Measurements from ENCODE around the gene REG4.

Gene REG4

GRCh38 chr1:119771016-119771415 is 40.2 kb downstream of the REG4 start:
- no peak for DNase-seq (ENCODE audit: insufficient read length, low spot score)
- TF ChIP-seq, protein P1, sequence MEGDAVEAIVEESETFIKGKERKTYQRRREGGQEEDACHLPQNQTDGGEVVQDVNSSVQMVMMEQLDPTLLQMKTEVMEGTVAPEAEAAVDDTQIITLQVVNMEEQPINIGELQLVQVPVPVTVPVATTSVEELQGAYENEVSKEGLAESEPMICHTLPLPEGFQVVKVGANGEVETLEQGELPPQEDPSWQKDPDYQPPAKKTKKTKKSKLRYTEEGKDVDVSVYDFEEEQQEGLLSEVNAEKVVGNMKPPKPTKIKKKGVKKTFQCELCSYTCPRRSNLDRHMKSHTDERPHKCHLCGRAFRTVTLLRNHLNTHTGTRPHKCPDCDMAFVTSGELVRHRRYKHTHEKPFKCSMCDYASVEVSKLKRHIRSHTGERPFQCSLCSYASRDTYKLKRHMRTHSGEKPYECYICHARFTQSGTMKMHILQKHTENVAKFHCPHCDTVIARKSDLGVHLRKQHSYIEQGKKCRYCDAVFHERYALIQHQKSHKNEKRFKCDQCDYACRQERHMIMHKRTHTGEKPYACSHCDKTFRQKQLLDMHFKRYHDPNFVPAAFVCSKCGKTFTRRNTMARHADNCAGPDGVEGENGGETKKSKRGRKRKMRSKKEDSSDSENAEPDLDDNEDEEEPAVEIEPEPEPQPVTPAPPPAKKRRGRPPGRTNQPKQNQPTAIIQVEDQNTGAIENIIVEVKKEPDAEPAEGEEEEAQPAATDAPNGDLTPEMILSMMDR (IDR thresholded peaks at IDR 0.05; ENCODE audit: insufficient read depth, missing control alignments): no peak
- no peak for FAIRE-seq

DNA sequence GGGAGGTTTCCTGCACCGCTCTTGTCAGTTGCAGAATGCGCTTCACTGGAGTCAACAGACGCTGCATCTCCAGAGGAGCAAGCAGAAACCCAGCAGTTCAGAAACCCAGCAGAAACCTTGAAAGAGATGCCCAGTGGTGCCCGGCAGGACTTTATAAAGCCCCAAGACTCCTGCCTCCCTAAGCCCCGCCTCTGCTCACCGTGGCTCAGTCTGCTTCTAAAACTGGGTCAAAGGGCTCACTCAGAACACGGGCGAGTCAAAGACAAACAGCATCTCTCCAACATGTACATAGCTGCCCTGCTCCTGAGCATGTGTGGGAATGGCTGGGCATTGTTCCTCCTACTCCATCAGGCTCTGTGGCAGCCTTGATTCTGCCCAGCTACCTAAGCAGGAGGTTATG is 42.5 kb downstream of the REG4 start, which contains the start of gene HMGCS2:
Gene HMGCS2, minus strand, starts transcription at position 128 of the 400 bp plus-strand sequence. Its CDS starts 61 bp downstream, at position 67.
- TF ChIP-seq, protein P1 (IDR thresholded peaks at IDR 0.05; ENCODE audit: insufficient read depth, missing control alignments): no peak
- FAIRE-seq (no peak), DNase-seq (ENCODE audit: insufficient read length, low spot score) (no peak)

GRCh38 chr1:119767486-119767885 is 43.8 kb downstream of the REG4 start:
- DNase-seq (ENCODE audit: insufficient read length, low spot score): no peak
- TF ChIP-seq, protein P1 (IDR thresholded peaks at IDR 0.05; ENCODE audit: insufficient read depth, missing control alignments): no peak
- no peak for FAIRE-seq

DNA sequence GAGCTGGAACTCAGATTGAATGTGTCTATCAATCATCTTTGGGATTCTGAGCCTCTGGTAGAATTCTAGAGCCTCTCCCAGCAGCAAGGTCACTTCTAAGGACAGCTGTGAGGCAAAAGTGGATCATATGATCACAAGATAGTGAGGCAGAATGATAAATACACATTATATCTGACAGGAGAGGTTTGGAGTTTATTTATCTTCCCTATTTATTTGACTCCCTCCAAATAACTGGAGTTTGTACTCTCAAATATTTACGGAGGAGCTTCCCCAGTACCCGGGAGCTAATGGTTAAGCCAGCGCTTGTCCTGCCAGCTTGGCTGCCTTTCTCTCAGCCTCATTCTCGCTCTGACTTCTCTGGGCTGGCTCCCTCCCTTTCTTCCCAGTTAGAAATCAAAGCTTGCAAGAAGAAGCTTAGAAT is 44.9 kb downstream of the REG4 start:
- FAIRE-seq (no peak), DNase-seq (ENCODE audit: insufficient read length, low spot score) (no peak)
- TF ChIP-seq, protein P1 (IDR thresholded peaks at IDR 0.05; ENCODE audit: insufficient read depth, missing control alignments): no peak

DNA sequence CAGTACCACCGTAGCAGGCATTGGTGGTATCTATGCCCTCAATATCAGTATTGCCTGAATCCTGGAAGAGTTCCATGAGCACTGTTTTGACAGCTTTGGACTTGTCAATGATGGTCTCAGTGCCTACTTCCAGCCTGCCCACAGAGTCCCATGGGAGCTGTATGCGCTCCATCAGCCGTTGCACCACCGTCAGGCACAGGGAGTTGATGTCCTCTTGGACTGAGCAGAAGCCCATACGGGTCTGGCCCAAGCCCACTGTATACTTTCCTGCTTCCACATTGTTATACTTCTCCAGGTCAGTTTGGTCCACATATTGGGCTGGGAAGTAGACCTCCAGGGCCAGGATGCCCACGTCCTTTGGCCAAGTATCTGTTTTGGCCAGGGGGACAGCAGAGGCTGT is 47.0 kb downstream of the REG4 start:
- TF ChIP-seq, protein P1 (IDR thresholded peaks at IDR 0.05; ENCODE audit: insufficient read depth, missing control alignments): no peak
- FAIRE-seq (no peak), DNase-seq (ENCODE audit: insufficient read length, low spot score) (no peak)

DNA sequence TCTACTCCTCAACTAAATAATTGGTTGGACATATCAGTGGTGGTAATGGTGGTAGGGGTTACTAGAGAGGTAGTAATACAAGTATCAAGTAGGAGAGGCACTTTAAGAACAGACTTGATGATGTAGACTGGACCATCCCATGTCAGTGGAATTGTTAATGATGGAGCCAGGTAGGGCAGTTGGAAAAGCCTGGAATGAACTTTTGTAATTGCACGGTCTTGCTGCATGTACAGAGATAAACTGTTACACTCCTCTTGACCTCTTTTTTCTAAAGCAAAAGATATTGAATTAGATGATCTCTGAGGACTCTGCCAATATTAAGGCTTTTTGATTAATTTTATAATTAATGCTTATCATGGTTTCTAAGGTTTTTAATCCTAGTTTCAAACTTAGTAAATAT is 48.3 kb downstream of the REG4 start:
- TF ChIP-seq, protein P1 (IDR thresholded peaks at IDR 0.05; ENCODE audit: insufficient read depth, missing control alignments): no peak
- DNase-seq (ENCODE audit: insufficient read length, low spot score): no peak
- no peak for FAIRE-seq

GRCh38 chr1:119762409-119762808 is 48.9 kb downstream of the REG4 start:
- no peak for FAIRE-seq
- TF ChIP-seq, protein P1 (IDR thresholded peaks at IDR 0.05; ENCODE audit: insufficient read depth, missing control alignments): no peak
- DNase-seq (ENCODE audit: insufficient read length, low spot score): no peak

All from D721Med (cell line).